Adipocyte (in vitro differentiated cells): ENCODE measurements around the gene SPACA4.
"Not testable (repeated sequence)": the region's sequence is repeated elsewhere in the genome, so short reads cannot be mapped to it uniquely, and the experiment has no call there.

Source experiments
- DNase-seq: peaks from one replicate; pipeline ENCODE4 v3.0.0-alpha.2; 2015; ENCODE audit warnings: low read depth
- H3K27me3 ChIP-seq: replicated peaks from 2 replicates; pipeline ENCODE4 v1.7.0; 2013; ENCODE audit warnings: mild to moderate bottlenecking, low read length, moderate library complexity; ENCODE audit not compliant: control insufficient read depth, insufficient read depth
- H3K36me3 ChIP-seq: 2 replicates; pipeline ENCODE4 v1.7.0; 2013; ENCODE audit warnings: low read length, mild to moderate bottlenecking, moderate library complexity; ENCODE audit not compliant: control insufficient read depth, insufficient read depth, severe bottlenecking
- H3K4me1 ChIP-seq: 2 replicates; pipeline ENCODE4 v1.7.0; 2013; ENCODE audit warnings: mild to moderate bottlenecking, low read length, moderate library complexity; ENCODE audit not compliant: control insufficient read depth, insufficient read depth
- H3K4me3 ChIP-seq: 2 replicates; pipeline ENCODE4 v1.7.0; 2013; ENCODE audit warnings: mild to moderate bottlenecking, low read length, moderate library complexity
- H3K9ac ChIP-seq: 2 replicates; pipeline ENCODE4 v1.7.0; 2013; ENCODE audit warnings: mild to moderate bottlenecking, low read length, moderate library complexity
- H3K9me3 ChIP-seq: 2 replicates; pipeline ENCODE4 v1.7.0; 2013; ENCODE audit warnings: mild to moderate bottlenecking, low read length, moderate library complexity; ENCODE audit not compliant: control insufficient read depth

The SPACA4 gene

GRCh38 chr19:48575931-48576622, 30.5 kb upstream of the SPACA4 start:
- Histone ChIP-seq H3K36me3 (no peaks in the 10 kb centered on the region), H3K27me3 (no peaks in the 10 kb centered on the region), H3K4me3 (no peak overlapping the region), H3K9ac (no peak overlapping the region), H3K9me3 (no peaks in the 10 kb centered on the region), H3K4me1 (no peaks in the 10 kb centered on the region)
- no peak for DNase-seq

- H3K27me3 ChIP-seq, H3K9me3 ChIP-seq, H3K9ac ChIP-seq, H3K4me1 ChIP-seq, H3K36me3 ChIP-seq, DNase-seq, H3K4me3 ChIP-seq: not testable (repeated sequence)
Measured at GRCh38 chr19:48577908-48578307, 28.6 kb upstream of the SPACA4 start.

GRCh38 chr19:48578891-48579290, 27.7 kb upstream of the SPACA4 start:
- no peak overlapping the region for H3K9ac ChIP-seq
- no peaks in the 10 kb centered on the region for H3K36me3 ChIP-seq
- H3K27me3 ChIP-seq: no peaks in the 10 kb centered on the region
- no peaks in the 10 kb centered on the region for H3K9me3 ChIP-seq
- peaks cover 1% of the 10 kb centered on the region for H3K4me1 ChIP-seq
- no peak overlapping the region for H3K4me3 ChIP-seq
- no peak for DNase-seq

GRCh38 chr19:48582168-48582567, 24.4 kb upstream of the SPACA4 start:
- Histone ChIP-seq H3K36me3 (no peaks in the 10 kb centered on the region), H3K4me1 (peaks cover 19% of the 10 kb centered on the region), H3K9me3 (no peaks in the 10 kb centered on the region), H3K4me3 (no peak overlapping the region), H3K27me3 (no peaks in the 10 kb centered on the region), H3K9ac (no peak overlapping the region)
- no peak for DNase-seq

- Histone ChIP-seq H3K4me1 (peaks cover 19% of the 10 kb centered on the region), H3K9ac (no peak overlapping the region), H3K36me3 (no peaks in the 10 kb centered on the region), H3K27me3 (no peaks in the 10 kb centered on the region), H3K9me3 (no peaks in the 10 kb centered on the region), H3K4me3 (no peak overlapping the region)
- no peak for DNase-seq
Measured at GRCh38 chr19:48587387-48587786, 19.2 kb upstream of the SPACA4 start.

GRCh38 chr19:48588670-48589401, 17.7 kb upstream of the SPACA4 start:
- Histone ChIP-seq H3K27me3 (no peaks in the 10 kb centered on the region), H3K9ac (peak overlapping the region; percentile 59), H3K4me3 (peak overlapping the region; percentile 77), H3K9me3 (no peaks in the 10 kb centered on the region), H3K4me1 (peaks cover 18% of the 10 kb centered on the region), H3K36me3 (no peaks in the 10 kb centered on the region)
- DNase-seq: peak; percentile 97

- Histone ChIP-seq H3K9ac (no peak overlapping the region), H3K27me3 (no peaks in the 10 kb centered on the region), H3K4me3 (no peak overlapping the region), H3K4me1 (peaks cover 11% of the 10 kb centered on the region), H3K9me3 (no peaks in the 10 kb centered on the region), H3K36me3 (no peaks in the 10 kb centered on the region)
- DNase-seq: no peak
Measured at GRCh38 chr19:48591021-48591420, 15.5 kb upstream of the SPACA4 start.

GRCh38 chr19:48595171-48595570, 11.4 kb upstream of the SPACA4 start:
- Histone ChIP-seq H3K36me3 (no peaks in the 10 kb centered on the region), H3K27me3 (peaks cover 18% of the 10 kb centered on the region), H3K4me3 (no peak overlapping the region), H3K9me3 (no peaks in the 10 kb centered on the region), H3K9ac (no peak overlapping the region), H3K4me1 (no peaks in the 10 kb centered on the region)
- DNase-seq: no peak

- no peaks in the 10 kb centered on the region for H3K4me1 ChIP-seq
- H3K9me3 ChIP-seq: no peaks in the 10 kb centered on the region
- H3K9ac ChIP-seq: no peak overlapping the region
- H3K4me3 ChIP-seq: no peak overlapping the region
- H3K36me3 ChIP-seq: no peaks in the 10 kb centered on the region
- H3K27me3 ChIP-seq: peaks cover 18% of the 10 kb centered on the region
- DNase-seq: no peak
Measured at GRCh38 chr19:48595833-48596232, 10.7 kb upstream of the SPACA4 start.

- no peaks in the 10 kb centered on the region for H3K36me3 ChIP-seq
- peaks cover 18% of the 10 kb centered on the region for H3K27me3 ChIP-seq
- H3K4me1 ChIP-seq: no peaks in the 10 kb centered on the region
- DNase-seq: no peak
- no peak overlapping the region for H3K4me3 ChIP-seq
- H3K9ac ChIP-seq: no peak overlapping the region
- H3K9me3 ChIP-seq: no peaks in the 10 kb centered on the region
Measured at GRCh38 chr19:48596237-48596636, 10.3 kb upstream of the SPACA4 start.

GRCh38 chr19:48596679-48597465, 9.7 kb upstream of the SPACA4 start:
- no peak for DNase-seq
- H3K4me1 ChIP-seq: no peaks in the 10 kb centered on the region
- H3K36me3 ChIP-seq: no peaks in the 10 kb centered on the region
- no peaks in the 10 kb centered on the region for H3K9me3 ChIP-seq
- H3K4me3 ChIP-seq: no peak overlapping the region
- peaks cover 18% of the 10 kb centered on the region for H3K27me3 ChIP-seq
- H3K9ac ChIP-seq: no peak overlapping the region
